Measurements from ENCODE around the gene ZBED1.
"Not testable (repeated sequence)": the region's sequence is repeated elsewhere in the genome, so short reads cannot be mapped to it uniquely, and the experiment has no call there.

The ZBED1 gene

GRCh38 chrX:2474963-2475726 lies 25.6 kb downstream of the ZBED1 start:
- DNase-seq (ENCODE audit: low spot score) = no peak

- DNase-seq (ENCODE audit: low spot score) = no peak
Observed at GRCh38 chrX:2474280-2474962, 26.4 kb downstream of the ZBED1 start.

- DNase-seq (ENCODE audit: low spot score) = not testable (repeated sequence)
Observed at GRCh38 chrX:2473064-2473463, 27.7 kb downstream of the ZBED1 start.

- DNase-seq (ENCODE audit: low spot score) = no peak
Observed at GRCh38 chrX:2471641-2472040, 29.1 kb downstream of the ZBED1 start.

GRCh38 chrX:2471126-2471525 lies 29.6 kb downstream of the ZBED1 start:
- DNase-seq (ENCODE audit: low spot score) = not testable (repeated sequence)

GRCh38 chrX:2469852-2470251 lies 30.9 kb downstream of the ZBED1 start:
- not testable (repeated sequence) for DNase-seq (ENCODE audit: low spot score)

- no peak for DNase-seq (ENCODE audit: low spot score)
Observed at GRCh38 chrX:2469196-2469685, 31.5 kb downstream of the ZBED1 start.

GRCh38 chrX:2468261-2469195 lies 32.2 kb downstream of the ZBED1 start:
- DNase-seq (ENCODE audit: low spot score) = no peak

- no peak for DNase-seq (ENCODE audit: low spot score)
Observed at GRCh38 chrX:2466876-2467656, 33.7 kb downstream of the ZBED1 start.

GRCh38 chrX:2464677-2465166 lies 36.1 kb downstream of the ZBED1 start:
- no peak for DNase-seq (ENCODE audit: low spot score)

- DNase-seq (ENCODE audit: low spot score) = no peak
Observed at GRCh38 chrX:2463973-2464676, 36.7 kb downstream of the ZBED1 start.

GRCh38 chrX:2463481-2463880 lies 37.3 kb downstream of the ZBED1 start:
- DNase-seq (ENCODE audit: low spot score) = peak; percentile 35

- DNase-seq (ENCODE audit: low spot score) = no peak
Observed at GRCh38 chrX:2462780-2463179, 38.0 kb downstream of the ZBED1 start.

- DNase-seq (ENCODE audit: low spot score) = no peak
Observed at GRCh38 chrX:2462074-2462473, 38.7 kb downstream of the ZBED1 start.

GRCh38 chrX:2461711-2462016 lies 39.1 kb downstream of the ZBED1 start:
- no peak for DNase-seq (ENCODE audit: low spot score)

GRCh38 chrX:2460821-2461710 lies 39.7 kb downstream of the ZBED1 start:
- DNase-seq (ENCODE audit: low spot score) = not testable (repeated sequence)

- DNase-seq (ENCODE audit: low spot score) = not testable (repeated sequence)
Observed at GRCh38 chrX:2460048-2460447, 40.7 kb downstream of the ZBED1 start.

- DNase-seq (ENCODE audit: low spot score) = no peak
Observed at GRCh38 chrX:2458309-2458708, 42.5 kb downstream of the ZBED1 start.

- no peak for DNase-seq (ENCODE audit: low spot score)
Observed at GRCh38 chrX:2457289-2458133, 43.3 kb downstream of the ZBED1 start.
